NCI-H82 treated with DMSO at 0.1 percent for 48 hours (cell line): ENCODE data around the gene FOXD1.
"Not testable (repeated sequence)": the region's sequence is repeated elsewhere in the genome, so short reads cannot be mapped to it uniquely, and the experiment has no call there.

Experiments
- DNase-seq: peaks from one replicate; lab custom pipeline; 2025; ENCODE audit not compliant: unreplicated experiment; lab: John Stamatoyannopoulos, UW

FOXD1 gene

GRCh38 chr5:73464016-73464745, 15.6 kb upstream of the FOXD1 start:
- no peak for DNase-seq

GRCh38 chr5:73460133-73460532, 11.6 kb upstream of the FOXD1 start:
- DNase-seq = no peak

DNA sequence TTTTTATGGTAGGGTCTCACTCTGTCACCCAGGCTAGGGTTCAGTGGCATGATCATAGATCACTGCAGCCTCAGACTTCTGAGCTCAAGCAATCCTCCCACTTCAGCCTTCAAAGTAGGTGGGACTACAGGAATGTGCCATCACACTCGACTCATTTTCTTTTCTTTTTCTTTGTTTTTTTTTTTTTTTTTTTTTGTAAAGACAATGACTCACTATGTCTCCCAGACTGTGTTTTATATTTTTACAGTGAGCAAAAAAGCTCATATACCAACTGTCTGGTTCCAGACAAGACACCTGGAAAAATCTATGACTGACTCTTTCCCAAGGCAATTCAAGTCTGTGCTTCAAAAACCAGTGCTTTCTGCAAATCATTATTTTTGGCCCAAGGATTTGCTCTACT, 10.8 kb upstream of the FOXD1 start:
- DNase-seq = no peak

DNA sequence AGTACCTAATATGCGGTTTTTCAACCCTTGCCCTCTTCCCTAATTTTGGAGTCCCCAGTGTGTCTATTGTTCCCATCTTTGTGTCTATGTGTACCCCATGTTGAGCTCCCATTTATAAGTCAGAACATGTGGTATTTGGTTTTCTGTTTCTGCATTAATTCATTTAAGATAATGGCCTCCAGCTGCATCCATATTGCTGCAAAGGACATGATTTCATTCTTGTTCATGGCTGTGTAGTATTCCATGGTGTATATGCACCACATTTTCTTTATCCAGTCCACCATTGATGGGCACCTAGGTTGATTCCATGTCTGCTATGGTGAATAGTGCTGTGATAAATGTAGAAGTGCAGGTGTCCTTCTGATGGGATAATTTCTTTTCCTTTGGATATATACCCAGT, 7.9 kb upstream of the FOXD1 start:
- not testable (repeated sequence) for DNase-seq

DNA sequence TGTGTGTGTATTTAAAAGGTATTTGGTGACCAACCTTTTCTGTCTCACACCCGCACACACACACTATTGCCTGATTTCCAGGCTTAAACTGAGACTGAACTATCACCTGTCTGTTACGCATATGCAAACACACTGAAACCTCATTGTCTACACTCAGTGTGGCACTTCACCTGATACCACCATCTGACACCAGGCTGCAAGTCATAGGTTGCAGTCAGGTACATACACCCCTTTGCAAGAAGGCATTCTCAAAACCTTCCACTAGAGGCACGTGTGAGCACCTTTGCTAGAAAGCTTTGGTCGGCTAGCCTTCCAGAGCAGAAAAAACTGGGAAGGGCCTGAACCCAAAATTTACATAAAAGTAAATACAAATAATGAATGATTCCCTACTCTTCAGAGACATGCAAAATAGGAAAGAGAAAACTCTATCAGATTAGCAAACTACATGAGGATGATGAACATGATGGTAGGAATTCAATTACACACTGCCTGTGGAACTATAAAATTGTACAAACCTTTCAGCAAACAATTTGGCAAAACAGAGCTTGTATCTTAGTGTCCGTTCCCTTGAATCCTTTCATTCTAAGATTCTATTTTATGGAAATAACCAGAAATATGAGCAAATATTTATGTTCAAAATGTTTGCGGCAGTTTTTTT, 5.9 kb upstream of the FOXD1 start:
- peak; percentile 45 for DNase-seq

DNA sequence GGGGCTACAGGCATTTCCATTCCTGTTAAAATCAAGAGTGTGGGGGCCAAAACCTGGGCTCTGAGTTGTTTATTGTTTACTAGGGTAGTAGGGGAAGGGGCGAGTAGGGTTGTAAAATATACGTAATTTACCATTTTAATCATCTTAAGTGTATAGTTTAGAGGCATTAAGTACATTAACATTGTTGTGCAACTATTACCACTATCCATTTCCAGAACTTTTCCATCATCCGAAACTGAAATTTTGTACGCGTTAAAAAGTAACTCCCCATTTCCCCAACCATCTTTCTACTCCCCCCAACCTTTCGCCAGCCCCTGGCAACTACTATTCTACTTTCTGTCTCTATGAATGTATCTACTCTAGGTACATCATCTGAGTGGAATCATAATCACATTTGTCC, 3.6 kb upstream of the FOXD1 start:
- no peak for DNase-seq

DNA sequence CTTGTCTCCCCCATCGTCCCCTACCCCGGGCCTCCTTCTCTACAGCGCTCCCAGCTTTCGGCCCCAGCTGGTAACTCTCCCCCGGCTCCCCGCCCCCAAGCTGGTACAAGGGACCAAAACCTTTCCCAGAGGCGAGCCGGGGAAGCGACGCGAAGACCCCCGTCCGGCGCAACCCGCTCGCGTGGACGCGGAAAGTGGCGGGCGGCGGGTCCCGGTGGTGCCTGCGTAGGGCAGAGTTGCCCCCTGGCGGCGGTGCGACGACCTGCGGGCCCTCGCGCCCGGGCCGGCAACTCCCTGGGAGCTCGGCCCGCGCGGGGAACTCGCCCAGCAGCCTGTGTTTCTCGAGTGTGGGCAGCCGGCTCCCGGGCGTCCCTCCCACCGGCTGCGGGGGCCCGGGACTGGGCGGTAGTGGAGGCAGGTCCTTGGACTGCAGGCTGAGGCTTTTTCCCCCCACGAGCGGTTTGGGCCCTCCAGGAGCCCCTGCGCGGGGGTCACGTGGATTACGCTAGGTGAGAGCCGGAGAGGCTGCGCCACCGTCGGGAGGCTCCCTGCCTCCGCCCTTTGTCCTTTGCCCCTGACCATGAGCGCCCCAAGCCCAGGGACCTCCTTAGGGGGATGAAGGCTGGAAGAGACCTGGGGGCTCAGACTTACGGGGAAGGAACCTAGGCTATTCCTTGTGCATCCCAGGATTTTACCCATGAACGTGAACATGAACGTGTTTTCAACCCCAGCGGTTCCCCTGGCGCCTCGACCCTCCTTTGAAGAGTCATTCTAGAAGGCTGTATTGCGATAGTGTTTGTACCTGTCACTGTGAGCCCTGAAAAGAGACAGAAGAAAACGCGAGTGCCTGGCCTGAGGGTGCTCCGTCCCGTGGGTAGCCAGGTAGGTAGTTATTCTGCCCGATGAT, 2.9 kb upstream of the FOXD1 start:
- DNase-seq = no peak

DNA sequence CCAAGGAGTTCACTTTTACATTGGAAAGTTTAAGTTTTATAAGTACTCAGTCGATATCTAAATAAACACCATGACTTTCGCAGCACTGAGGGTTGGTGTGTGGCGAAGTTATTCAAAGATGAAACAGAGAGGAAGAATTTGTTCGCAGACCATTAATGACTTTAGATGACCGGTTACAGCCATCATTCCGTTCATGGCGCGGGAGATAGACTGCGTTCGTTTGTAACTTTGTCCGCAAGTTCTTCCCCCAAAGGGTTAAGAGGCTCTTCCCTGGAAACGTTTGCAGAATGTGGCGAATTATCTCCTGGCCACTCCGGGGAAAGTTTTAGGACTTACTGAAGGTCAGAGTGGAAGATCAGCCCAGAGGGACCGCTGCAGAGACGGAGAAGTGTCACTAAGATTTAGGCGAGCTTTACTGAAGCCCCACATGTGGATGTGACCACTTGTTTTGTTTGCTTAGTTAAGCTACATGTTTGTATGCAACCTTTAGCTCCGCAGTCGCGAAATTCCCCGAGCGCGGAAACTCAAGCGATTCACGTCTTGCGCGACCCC, 2.2 kb upstream of the FOXD1 start:
- DNase-seq = no peak

DNA sequence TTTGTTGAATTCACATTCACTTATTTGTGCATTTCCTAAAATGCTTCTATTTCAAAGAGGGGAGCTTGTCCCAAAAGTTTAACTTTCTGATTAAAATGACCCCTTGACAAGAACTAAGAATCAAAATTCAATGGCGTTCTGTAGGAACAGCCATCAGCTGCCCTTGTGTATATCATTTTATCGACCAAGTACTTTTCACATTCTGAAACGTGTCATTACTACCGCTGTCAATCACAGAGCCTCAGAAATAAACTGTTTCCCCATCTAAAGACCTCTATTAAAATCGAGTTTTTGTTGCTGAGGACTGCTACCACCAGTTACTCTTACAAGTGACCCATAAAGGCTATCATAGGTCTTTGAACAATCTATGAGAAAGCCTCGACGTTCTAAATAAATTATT, 1.6 kb upstream of the FOXD1 start:
- peak; percentile 19 for DNase-seq

GRCh38 chr5:73447530-73448462, 781 bp downstream of the FOXD1 start:
- DNase-seq = no peak

- DNase-seq = no peak
These were observed 1.7 kb downstream of the FOXD1 start for GRCh38 chr5:73446631-73447529.

- DNase-seq = no peak
These were observed 2.6 kb downstream of the FOXD1 start for GRCh38 chr5:73445665-73446630.

DNA sequence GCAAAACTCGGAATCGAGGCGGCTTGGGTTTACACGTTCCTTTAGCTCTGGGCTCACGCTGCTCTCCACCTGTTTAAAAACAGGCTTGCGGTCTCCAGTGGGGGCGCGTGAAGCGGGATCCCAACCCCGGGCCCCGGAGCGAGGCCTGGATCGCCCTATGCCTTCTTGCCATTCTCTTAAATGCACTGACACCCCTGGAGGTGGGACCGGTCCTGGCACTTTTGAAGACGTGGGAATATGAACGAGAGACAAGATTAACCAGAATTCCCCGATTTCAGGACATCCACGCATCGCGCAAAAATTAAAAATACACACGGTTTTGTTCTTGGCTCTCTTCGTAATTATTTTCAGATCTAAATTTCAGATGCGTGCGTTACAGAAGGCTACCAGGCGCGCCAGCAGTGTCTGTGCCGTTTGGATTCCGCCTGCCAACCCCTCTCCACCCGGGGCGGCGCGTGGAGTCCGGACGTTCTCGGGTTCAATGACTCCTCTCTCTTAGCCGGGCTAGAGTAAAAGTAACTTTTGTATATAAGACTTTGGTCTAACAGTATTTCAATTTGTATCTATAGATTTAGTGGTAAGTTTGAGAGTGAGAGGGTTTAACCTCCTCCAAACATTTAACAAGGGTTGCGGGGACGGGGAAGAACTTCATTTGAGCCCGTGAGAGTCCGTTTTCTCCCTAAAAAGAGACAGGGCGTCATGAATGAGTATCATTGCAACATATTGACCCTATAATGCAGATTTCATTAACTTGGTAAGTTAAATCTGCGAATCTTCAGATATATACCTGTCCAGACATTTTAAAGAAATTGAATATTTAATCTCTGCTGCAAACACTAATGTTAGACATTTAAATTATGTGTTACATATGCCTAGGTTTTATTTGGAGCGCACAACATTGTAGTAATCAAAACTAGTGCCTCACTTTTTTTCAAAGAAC, 3.8 kb downstream of the FOXD1 start:
- DNase-seq = no peak

- DNase-seq = no peak
These were observed 4.6 kb downstream of the FOXD1 start for GRCh38 chr5:73443829-73444498.

DNA sequence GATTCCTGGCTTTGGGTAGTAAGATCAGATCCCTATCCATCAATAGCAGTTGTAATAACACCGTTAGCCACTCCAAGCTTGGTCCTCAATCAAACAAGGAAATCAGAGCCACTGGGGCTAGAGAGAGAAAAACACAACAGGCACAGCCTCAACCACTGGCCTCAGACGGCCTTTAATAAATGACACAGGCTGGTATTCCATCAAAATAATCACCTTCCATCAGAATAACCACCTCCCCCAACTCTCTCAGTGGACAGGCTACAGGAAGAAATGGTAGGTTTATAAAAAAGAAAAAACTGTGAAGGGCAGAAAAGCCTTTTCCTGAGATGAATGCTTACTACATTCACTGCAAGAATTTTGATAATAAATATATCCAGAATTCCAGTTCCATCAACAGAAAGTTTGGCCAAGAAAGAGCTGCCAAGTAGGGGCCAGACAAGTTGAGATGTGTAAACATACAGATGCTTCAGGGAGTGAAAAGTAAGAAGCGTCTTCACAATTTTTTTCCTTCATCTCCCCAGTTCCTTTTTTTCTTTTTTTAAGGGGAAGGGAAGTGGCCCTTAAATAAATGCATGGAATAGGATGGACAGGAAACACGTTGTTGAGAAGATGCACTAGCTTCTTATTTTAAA, 5.5 kb downstream of the FOXD1 start:
- no peak for DNase-seq

DNA sequence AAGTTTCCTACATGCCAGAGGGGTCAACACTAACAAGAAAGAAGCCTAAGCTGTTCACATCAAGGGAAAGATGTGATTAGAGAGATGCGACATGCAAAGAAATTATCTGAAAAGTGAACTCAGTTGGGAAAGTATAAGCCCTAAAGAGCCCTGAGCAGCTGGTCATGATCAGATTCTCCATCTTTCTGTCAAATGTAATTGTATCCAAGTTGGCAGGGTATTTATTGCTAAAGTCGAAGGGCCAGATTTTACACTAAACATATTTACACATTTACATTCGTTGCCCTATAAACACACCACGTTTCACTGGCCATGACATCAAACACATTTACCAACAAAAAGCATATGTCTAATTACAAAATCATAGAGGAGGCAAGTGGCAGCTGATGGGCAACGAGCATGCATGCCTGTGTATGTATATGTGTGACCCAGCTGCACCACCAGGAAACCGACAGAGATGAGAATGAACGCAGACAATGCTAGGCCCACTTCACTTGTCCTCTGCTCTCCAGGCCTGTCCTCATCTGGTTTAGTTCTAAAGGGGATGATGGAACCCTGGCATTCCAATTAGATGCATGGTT, 6.3 kb downstream of the FOXD1 start:
- no peak for DNase-seq
